Fibroblast of villous mesenchyme (primary cell): ENCODE data around the gene CLCNKB. TPM values are rescaled to one million over a fixed set of nuclear protein-coding genes. Genes with fewer than 3 reads are reported as not detected.
"Not testable (repeated sequence)": the region's sequence is repeated elsewhere in the genome, so short reads cannot be mapped to it uniquely, and the experiment has no call there.

Source experiments
- DNase-seq: peaks from one replicate; pipeline ENCODE4 v3.0.0-alpha.2; 2010; ENCODE audit warnings: low read depth
- H3K4me3 ChIP-seq: 2 replicates; pipeline ENCODE4 v1.5.1; 2011; ENCODE audit warnings: low read depth, mild to moderate bottlenecking, low read length
- total RNA-seq: library from RNA; depleted of rRNA; stranded (reverse); fragments of >200 nt; gene quantifications from 2 replicates; pipeline ENCODE4 v1.2.3, GENCODE V29; 2012
- TF ChIP-seq, protein P1 (sequence below): IDR thresholded peaks from 2 replicates; pipeline ENCODE4 v1.5.1; 2012; ENCODE audit warnings: low read depth, mild to moderate bottlenecking, low read length; ENCODE audit not compliant: insufficient read depth

The CLCNKB gene
- total RNA-seq, 1 donor: 0.43 TPM

DNA sequence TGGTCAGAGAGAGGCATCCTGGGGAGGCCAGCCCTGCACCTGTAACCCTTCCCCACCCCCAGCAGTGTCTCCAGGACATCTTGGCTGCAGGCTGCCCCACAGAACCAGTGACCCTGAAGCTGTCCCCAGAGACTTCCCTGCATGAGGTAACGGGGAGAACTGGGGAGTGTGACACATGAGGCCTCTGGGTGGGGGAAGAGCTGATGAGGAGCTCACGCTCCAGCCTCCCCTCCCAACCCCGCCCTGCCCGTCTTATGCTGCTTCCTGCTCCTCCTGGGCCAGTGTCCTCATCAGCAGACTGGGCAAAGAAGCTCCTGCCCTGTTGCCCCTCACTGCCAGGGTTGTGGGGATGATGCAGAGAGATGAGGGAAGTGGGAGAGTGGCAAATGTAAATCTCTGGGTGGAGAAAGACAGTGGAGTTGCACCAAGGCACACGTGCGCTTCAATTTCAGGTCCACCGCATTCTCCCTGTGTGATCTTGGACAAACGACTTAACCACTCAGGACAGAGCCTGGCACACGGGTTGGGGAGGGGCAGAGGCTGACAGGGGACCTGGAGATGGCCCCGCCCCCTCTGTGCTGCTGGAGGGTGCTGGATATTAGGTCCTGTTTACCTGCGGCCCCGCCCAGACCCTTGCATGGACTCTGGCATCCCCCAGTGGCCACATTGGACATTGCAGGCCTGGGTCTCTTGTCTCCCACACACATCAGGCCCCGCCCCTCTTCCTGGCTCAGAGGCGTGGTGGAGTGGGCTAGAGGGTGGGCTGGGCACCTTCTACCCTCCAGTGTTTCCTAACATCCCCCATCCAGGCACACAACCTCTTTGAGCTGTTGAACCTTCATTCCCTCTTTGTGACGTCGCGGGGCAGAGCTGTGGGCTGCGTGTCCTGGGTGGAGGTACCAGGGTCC is 12.3 kb downstream of the CLCNKB start:
- no peak overlapping the region for H3K4me3 ChIP-seq
- peak; percentile 73 for DNase-seq
- TF ChIP-seq, protein P1, sequence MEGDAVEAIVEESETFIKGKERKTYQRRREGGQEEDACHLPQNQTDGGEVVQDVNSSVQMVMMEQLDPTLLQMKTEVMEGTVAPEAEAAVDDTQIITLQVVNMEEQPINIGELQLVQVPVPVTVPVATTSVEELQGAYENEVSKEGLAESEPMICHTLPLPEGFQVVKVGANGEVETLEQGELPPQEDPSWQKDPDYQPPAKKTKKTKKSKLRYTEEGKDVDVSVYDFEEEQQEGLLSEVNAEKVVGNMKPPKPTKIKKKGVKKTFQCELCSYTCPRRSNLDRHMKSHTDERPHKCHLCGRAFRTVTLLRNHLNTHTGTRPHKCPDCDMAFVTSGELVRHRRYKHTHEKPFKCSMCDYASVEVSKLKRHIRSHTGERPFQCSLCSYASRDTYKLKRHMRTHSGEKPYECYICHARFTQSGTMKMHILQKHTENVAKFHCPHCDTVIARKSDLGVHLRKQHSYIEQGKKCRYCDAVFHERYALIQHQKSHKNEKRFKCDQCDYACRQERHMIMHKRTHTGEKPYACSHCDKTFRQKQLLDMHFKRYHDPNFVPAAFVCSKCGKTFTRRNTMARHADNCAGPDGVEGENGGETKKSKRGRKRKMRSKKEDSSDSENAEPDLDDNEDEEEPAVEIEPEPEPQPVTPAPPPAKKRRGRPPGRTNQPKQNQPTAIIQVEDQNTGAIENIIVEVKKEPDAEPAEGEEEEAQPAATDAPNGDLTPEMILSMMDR: peak; percentile 98

DNA sequence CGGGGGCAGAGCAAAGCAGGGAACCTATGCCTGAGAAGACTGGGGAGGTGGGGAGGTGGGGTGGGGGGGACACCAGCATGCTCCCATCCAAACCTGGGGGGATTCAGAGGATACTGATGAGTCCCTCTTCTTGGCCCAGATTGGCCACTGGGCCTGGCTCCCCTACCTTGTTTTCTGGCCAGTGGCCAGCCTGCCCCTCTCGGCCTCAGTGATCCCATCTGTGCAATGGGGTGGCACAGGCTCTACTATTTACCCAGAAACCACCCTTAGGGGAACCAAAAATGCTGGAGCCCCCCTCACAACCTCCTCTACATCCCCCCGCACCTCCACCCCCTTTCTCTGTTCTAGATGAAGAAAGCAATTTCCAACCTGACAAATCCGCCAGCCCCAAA is 12.9 kb downstream of the CLCNKB start:
- DNase-seq, H3K4me3 ChIP-seq: not testable (repeated sequence)

DNA sequence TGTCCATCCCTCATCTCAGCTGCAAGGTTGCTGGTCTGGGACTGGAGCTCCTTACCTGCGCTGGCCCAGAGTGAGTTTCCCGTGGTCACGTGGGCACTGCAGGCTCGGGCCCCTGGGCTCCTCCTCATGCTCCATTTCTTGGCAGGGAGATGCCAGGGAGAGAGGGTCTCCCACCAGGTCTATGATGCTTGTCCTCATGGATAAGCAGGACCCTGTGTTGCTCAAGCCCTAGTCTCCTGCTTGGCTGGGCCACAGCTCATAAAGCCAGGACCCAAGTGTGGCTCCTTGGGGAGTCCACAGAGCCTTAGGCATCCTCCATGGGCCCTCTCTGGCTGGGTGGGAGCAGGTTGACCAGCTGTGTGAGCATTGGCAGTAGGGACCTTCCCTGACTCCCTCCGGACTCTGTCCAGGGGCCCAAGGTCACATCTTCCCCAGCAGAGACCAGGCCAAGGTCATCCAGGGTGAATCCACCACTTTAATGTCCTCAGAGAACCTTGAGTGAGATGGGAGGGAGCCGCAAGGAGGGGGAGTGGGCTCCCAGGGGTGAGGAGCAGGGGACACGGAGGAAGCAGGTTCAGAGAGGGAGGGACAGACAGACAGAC is 13.8 kb downstream of the CLCNKB start:
- not testable (repeated sequence) for DNase-seq, H3K4me3 ChIP-seq

DNA sequence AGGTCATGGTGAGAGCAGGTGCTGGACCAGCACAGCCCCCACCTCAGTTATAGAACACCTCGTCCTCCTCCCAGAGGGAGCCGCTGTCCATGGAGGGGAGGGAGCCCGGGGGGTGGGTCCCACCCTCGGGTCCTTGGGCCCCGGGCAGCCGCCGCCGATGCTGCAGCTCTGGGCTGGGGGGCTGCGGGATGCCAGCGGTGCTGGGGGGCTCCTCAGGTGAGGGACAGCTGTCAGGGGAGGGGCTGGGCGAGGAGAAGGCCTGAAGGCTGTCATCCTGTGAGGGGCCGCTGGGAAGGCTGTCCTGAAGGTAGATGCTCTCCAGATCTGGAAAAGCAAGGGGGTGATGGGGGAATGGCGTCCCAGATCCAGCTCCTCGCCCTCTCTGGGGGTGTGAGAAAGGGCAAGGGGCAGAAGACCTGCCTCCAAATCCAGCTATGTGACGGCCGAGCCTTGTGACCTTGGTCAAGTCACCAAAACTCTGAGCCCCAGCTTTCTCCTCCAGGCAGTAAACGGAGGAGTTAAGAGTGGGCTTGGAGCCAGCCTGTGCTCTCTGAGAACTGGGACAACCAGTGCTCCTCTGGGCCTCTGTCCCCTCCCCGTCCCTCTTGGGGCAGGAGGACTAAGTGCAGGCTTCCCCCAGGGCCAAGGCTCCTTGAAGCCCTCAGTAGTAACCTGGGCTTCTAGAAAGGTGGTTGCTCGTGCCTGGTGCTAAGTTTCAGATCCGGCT is 15.0 kb downstream of the CLCNKB start:
- DNase-seq: not testable (repeated sequence)

DNA sequence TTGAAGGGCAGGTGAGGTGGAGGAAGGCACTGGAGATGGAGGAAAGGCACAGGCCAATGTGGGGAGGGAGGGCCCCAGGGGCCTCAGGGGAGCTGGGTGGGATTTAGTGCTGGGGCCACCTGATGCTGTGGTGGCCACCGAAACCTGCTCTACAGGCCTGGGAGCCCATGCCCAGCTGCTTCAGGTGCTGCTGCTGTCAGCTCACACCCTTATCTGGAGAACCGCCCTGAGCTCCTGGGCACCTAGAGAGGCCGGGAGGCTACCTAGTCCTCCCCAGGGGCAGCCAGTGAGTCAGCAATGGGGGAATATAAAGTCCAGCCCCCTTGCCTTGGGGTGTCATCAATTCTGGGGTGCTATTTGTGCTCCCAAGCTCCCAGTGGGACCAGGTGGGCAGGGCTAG is 17.7 kb downstream of the CLCNKB start:
- DNase-seq: no peak
- TF ChIP-seq, protein P1: no peak
- no peak overlapping the region for H3K4me3 ChIP-seq

More for the DNA sequence above, 15.0 kb downstream of the CLCNKB start:
- not testable (repeated sequence) for H3K4me3 ChIP-seq

DNA sequence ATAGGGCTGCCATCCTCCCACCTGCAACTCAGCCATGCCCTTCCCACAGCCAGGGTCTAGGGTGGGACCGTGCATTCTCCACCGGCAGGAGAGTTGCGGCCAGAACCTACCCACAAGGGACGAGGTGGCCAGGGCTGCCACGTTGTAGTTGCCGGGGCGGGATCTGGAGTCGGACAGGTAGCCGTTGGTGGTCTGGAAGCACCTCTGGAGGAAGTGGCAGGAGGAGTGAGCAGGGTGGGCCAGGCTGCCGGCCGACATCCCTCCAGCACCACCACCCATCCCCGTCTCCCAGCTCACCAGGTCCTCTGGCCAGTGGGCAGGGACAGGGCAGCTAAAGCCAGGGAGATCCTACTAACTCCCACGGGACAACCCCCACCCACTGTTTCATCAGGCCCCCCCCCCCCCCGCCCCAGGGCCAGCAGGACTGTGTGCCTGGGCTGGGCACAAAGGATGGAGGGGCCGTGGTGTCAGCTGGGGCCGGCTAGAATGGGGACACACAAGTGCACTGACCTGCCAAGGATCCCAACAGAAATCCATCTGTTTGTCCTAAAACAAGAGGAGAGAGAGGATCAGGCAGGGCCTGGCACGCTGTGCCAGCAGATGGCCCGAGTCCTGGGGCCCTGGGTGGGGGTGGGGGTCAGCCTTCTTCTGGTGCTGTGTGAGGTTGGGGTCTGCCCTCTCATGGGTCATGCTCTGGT is 18.6 kb downstream of the CLCNKB start:
- not testable (repeated sequence) for DNase-seq, H3K4me3 ChIP-seq

DNA sequence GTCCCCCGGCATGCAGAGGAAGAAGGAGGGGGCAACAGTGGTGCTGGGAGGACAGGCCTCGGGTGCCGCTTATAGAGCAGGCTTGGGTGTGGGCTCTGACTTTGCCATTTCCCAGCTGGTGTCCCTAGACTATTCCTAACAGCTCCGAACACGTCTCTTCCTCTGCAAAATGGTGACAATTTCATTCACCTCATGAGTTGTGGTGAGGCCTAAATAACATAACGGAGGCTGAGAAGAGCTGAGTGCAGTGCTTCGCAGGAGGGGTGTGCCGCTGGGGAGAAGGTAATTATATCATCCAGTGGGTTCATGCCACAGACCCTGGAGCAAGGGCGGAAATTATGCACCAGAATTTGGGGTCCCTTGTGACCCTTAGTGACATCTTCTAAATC is 19.1 kb downstream of the CLCNKB start:
- DNase-seq, H3K4me3 ChIP-seq: not testable (repeated sequence)

DNA sequence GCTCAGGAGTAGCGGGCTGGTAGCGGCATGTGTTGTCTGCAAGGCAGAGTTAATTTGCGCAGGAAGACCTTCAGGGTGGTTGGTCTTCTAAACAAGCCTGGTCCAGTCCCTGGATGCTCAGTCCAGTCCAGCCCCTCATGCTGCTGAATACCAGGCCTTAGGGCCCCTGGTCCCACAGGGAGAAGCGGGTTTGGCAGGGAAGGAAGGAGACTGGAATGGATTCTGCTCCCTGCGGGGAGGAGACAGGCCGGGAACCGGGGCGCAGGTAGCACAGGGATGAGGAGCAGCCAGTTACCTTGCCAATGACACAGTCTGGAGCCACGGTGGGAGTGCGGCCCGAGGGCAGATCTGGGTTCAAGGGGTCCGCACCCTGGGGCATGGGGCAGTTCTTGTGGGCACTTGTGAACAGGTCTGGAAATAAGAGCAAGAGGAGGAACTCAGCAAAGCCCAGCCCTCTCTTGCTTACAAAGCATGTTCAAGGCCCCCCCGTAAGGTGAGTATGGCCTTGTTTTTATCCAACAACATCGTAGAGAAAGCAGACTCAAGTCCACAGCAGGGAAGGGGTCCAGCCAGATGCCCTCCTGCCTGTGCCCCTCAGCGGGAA is 19.7 kb downstream of the CLCNKB start:
- DNase-seq: no peak
- H3K4me3 ChIP-seq: no peak overlapping the region
- TF ChIP-seq, protein P1: no peak

DNA sequence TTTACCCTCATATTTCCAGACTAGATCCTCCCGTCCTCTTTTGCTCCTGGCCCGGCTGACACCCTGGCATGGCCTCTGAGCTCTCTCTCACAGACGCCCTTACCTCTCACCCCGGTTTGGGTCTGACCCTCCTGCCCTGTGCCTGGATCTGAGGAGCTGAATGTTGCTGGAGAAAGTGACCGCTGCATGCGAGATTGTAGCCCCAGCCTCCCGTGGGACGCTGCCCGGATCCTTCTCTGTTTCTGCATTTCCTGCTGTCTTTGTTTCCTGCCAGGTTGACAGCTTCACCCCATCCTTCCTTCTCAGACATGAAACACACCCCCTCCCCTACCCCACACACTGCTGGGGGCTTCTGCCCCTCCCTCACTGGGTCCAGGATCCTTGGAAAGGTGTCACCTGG is 20.3 kb downstream of the CLCNKB start:
- TF ChIP-seq, protein P1: no peak
- no peak overlapping the region for H3K4me3 ChIP-seq
- no peak for DNase-seq
